GM10248 (cell line): Measurements from ENCODE around the gene EGLN3.

Source experiments
- CTCF ChIA-PET: fragments of 300-600 bp; sonication (Branson Sonifier 250); formaldehyde crosslinking; extraction: SDS; loops from one replicate; lab custom pipeline; 2021; ENCODE audit warnings: antibody characterized with exemption; lab: Yijun Ruan, JAX
- POLR2A ChIA-PET: fragments of 350-650 bp; sonication (Branson Sonifier 250); formaldehyde crosslinking; extraction: SDS; loops from one replicate; lab custom pipeline; 2020; ENCODE audit warnings: antibody characterized with exemption; lab: Yijun Ruan, JAX
- DNase-seq: peaks from one replicate; pipeline ENCODE4 v3.0.0; 2012; ENCODE audit errors: extremely low spot score
- CTCF ChIP-seq: IDR thresholded peaks from 2 replicates; pipeline ENCODE4 v1.5.1; 2012; ENCODE audit warnings: mild to moderate bottlenecking, low read depth; ENCODE audit errors: extremely low read depth, missing control alignments, control extremely low read depth

The EGLN3 gene

GRCh38 chr14:33901426-33902155, 49.3 kb downstream of the EGLN3 start:
- CTCF ChIA-PET: interaction anchor here (1.1 to 2.1 kb wide), 3 partner anchors 9 to 12 kb away, joined by 3 to 6 read pairs (median 3); no protein-coding TSS in a partner anchor

DNA sequence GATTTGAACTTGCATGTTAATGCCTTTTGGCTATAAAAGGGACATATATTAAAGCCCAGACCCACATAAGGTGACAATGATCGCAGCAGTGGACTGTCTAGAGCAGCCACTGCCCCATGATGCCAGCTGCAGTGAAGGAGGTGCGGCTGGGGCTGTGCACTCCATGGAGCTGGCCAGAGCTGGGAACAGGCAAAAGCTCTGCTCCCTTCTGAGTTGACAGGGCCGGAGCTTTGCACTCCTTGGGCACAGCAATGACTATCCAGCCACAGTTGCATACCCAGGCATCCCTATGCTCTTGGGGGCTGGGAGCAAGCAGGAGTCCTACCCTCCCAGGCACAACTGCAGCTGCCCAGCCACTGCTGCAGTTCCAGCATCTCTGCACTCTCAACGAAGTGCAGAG, 50.2 kb downstream of the EGLN3 start:
- ChIA-PET POLR2A (no interaction called here), CTCF (interaction anchor here (1.0 to 2.1 kb wide), 4 partner anchors 10 to 15 kb away, joined by 3 to 6 read pairs (median 3); no protein-coding TSS in a partner anchor)
- TF ChIP-seq CTCF: no peak
- DNase-seq: no peak

More at GRCh38 chr14:33901426-33902155, 49.3 kb downstream of the EGLN3 start:
- TF ChIP-seq CTCF: no peak
- POLR2A ChIA-PET: no interaction called here
- DNase-seq: no peak

- POLR2A ChIA-PET: no interaction called here
- TF ChIP-seq CTCF: no peak
- DNase-seq: no peak
- CTCF ChIA-PET: no interaction called here
Observed at GRCh38 chr14:33899723-33900341, 51.0 kb downstream of the EGLN3 start.

DNA sequence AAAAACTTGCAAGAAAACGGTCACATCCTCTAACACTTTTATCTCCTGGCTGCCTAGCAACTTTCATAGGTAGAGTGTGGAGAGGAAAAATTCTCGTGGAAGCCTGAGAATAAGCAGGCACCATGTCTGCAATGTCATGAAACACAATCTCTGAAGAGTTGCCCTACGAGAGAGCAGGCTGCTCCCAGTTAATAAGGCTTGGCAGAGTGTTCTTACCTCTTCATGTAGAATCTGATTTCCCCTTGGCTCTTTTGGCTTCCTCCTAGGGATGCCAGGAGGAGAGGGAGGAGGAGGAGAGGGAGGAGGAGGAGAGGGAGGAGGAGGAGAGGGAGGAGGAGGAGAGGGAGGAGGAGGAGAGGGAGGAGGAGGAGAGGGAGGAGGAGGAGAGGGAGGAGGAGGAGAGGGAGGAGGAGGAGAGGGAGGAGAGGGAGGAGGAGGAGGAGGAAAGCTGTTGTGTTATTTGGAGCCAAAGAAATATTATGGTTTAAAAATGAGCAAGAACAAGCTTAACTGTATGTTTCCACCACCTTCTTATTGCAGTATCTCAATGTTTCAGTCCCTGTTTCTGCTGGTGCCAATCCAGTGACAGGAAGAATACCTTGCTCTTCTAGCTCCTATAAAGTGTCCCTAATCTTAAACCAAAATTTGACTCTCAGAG, 52.9 kb downstream of the EGLN3 start:
- no peak for DNase-seq
- CTCF ChIA-PET: interaction anchor here (0.6 to 0.7 kb wide), 2 partner anchors 24 to 206 kb away, joined by 3 read pairs; no protein-coding TSS in a partner anchor
- no peak for TF ChIP-seq CTCF
- POLR2A ChIA-PET: no interaction called here

GRCh38 chr14:33897382-33897781, 53.5 kb downstream of the EGLN3 start:
- CTCF ChIA-PET: no interaction called here
- no peak for DNase-seq
- POLR2A ChIA-PET: no interaction called here
- no peak for TF ChIP-seq CTCF

- ChIA-PET POLR2A (no interaction called here), CTCF (interaction anchor here (1.5 kb wide), 1 partner anchor 45 kb away, joined by 3 read pairs; no protein-coding TSS in a partner anchor)
- TF ChIP-seq CTCF: no peak
- no peak for DNase-seq
Observed at GRCh38 chr14:33894339-33894738, 56.5 kb downstream of the EGLN3 start.
